Heart right ventricle (tissue), 16 donors: ENCODE data around the gene COL26A1. TPM values are rescaled to one million over a fixed set of nuclear protein-coding genes. Genes with fewer than 3 reads are reported as not detected.
"Not testable (repeated sequence)": the region's sequence is repeated elsewhere in the genome, so short reads cannot be mapped to it uniquely, and the experiment has no call there.

Source experiments
- ATAC-seq, 8 donors: fragments of 200-7000 bp; cut with Tn5 transposase; one replicate each; pipeline ENCODE4 v1.9.1; 2020; ENCODE audit warnings: mild to moderate bottlenecking in 8 of 8, moderate library complexity in 8 of 8, moderate number of reproducible peaks in 1 of 8
- DNase-seq, 2 donors: peaks; one replicate each; pipeline ENCODE4 v3.0.0-alpha.2; 2020
- H3K27ac ChIP-seq, 10 donors: fragments of 200-600 bp; sonication (generic) in 2 of 10; one replicate each; pipeline versions ENCODE4 v1.5.0 to v1.8.0; 2020 to 2022; ENCODE audit warnings: mild to moderate bottlenecking in 3 of 10
- H3K27me3 ChIP-seq, 7 donors: fragments of 200-600 bp; one replicate each; pipeline ENCODE4 v1.8.0; 2021 to 2022; ENCODE audit warnings: mild to moderate bottlenecking in 2 of 7
- H3K36me3 ChIP-seq, 9 donors: fragments of 200-600 bp; sonication (generic) in 1 of 9; one replicate each; pipeline versions ENCODE4 v1.5.0 to v1.8.0; 2020 to 2022; ENCODE audit warnings: mild to moderate bottlenecking in 2 of 9
- H3K4me1 ChIP-seq, 9 donors: fragments of 200-600 bp; sonication (generic) in 1 of 9; one replicate each; pipeline versions ENCODE4 v1.5.0 to v1.8.0; 2020 to 2022; ENCODE audit warnings: mild to moderate bottlenecking in 4 of 9
- H3K4me3 ChIP-seq, 10 donors: fragments of 200-600 bp; sonication (generic) in 2 of 10; one replicate each; pipeline versions ENCODE4 v1.5.0 to v1.8.0; 2020 to 2022; ENCODE audit warnings: mild to moderate bottlenecking in 7 of 10, moderate library complexity in 2 of 10
- H3K9me3 ChIP-seq, 11 donors: fragments of 200-600 bp in 10 of 11; sonication (generic) in 2 of 11; one replicate each; pipeline versions ENCODE4 v1.5.0 to v1.8.0; 2013 to 2022; ENCODE audit warnings: mild to moderate bottlenecking in 2 of 11, control low read depth in 1 of 11, moderate library complexity in 1 of 11
- WGBS, 2 donors: extraction: QIAGEN DNeasy Blood & Tissue Kit; methylation state at CpG; one replicate each; pipeline ENCODE4 v1.1.7; 2013; ENCODE audit warnings: inconsistent platforms in 1 of 2; 5-methylcytosine and 5-hydroxymethylcytosine counted together
- intact Hi-C, 10 donors: fragments of 100-400 bp; cut with DNase I; formaldehyde crosslinking; loops; one replicate each; pipeline versions ENCODE4 v1.11.1 to v1.14.2; 2022
- polyA plus RNA-seq, 2 donors: library from polyadenylated mRNA; stranded (reverse); fragments of 200-250 nt; gene quantifications; one replicate each; pipeline ENCODE4 v1.2.3, GENCODE V29; 2013
- total RNA-seq, 10 donors: library from RNA; stranded (reverse); fragmentation: NEBNext Ultra II Directional in 3 of 10; extraction: Animal tissue kit (Norgen Biotek cat#: 25700) in 3 of 10; gene quantifications; one replicate each; pipeline versions ENCODE4 v1.2.1 to v1.2.4, GENCODE V29; 2021 to 2023
- TF ChIP-seq, protein P1 (sequence below), 9 donors: fragments of 200-600 bp; sonication (generic) in 2 of 9; IDR thresholded peaks; one replicate each; pipeline versions ENCODE4 v1.5.0 to v1.8.0; 2021 to 2022; ENCODE audit warnings: antibody characterized with exemption in 9 of 9, mild to moderate bottlenecking in 5 of 9, moderate library complexity in 1 of 9
- donor health status: Arrhythmogenic right ventricular cardiomyopathy.
- donor health status: ischemic (EF 13 %, LVEDD 7.1; RV severe dilation, severe dysfunction).
- donor health status: healthy with polysubstance abuse.
- donor health status: DM: no; HTN: yes; CAD: no.
- donor health status: DM: no; HTN: no; CAD: no.
- donor health status: ischemic (EF 25% LVEDD 6.9; RV normal size, moderate dysfunction).
- donor health status: ischemic (EF 25% LVEDD 5.7; RV mildly dilated, moderate dysfunction).
- donor health status: healthy.
- donor health status: DM: yes; HTN: yes; CAD: no.
- donor health status: Ischemic cardiomyopathy.
- donor health status: ischemic (EF 35%, LVEDD 5.7; RV mildly dilated, moderate dysfunction).
- donor health status: nonischemic (EF 11% LVEDD 7.7; RV severe dilation, severe dysfunction).
- donor health status: DM: yes; HTN: yes; CAD: no.
- donor health status: PGD.
- donor health status: ischemic (EF 29% LVEDD 5.4; RV normal size, mild dysfunction).
- donor health status: nonischemic (EF 23%, LVEDD 6.1; RV moderate dilation, normal function).

COL26A1 gene
- total and polyA plus RNA-seq, 12 donors: 0.07 to 0.50 TPM; not detected in 10

DNA sequence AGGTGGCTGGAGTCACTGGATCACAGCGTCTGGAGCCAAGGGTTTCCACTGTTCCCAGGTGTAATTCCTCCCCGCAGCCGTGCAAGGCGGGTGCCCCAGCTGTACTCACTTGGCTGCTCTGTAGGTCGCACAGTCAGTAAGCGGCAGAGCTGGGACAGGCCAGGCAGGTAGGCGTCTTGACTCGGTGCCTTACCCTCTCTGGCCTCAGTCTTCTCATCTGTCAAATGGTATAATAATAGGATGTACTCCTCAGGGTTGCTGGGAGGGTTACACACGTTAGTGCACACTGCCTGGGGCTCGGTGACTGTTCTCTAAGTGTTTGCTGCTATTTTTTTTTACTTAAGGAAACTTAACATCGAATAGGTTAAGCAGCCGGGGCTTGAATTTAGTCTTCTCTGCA, 239.4 kb downstream of the COL26A1 start:
- Histone ChIP-seq H3K4me1 (peaks cover 0 to 15% (median 4%) of the 10 kb centered on the region in 9 donors), H3K4me3 (no peak overlapping the region), H3K36me3 (no peaks in the 10 kb centered on the region), H3K9me3 (no peaks in the 10 kb centered on the region), H3K27ac (no peak overlapping the region), H3K27me3 (peaks cover 0 to 12% (median 0%) of the 10 kb centered on the region in 7 donors)
- 57 to 60% methylated on average over 12 of the region's 12 CpGs for WGBS, 2 donors
- TF ChIP-seq, protein P1, sequence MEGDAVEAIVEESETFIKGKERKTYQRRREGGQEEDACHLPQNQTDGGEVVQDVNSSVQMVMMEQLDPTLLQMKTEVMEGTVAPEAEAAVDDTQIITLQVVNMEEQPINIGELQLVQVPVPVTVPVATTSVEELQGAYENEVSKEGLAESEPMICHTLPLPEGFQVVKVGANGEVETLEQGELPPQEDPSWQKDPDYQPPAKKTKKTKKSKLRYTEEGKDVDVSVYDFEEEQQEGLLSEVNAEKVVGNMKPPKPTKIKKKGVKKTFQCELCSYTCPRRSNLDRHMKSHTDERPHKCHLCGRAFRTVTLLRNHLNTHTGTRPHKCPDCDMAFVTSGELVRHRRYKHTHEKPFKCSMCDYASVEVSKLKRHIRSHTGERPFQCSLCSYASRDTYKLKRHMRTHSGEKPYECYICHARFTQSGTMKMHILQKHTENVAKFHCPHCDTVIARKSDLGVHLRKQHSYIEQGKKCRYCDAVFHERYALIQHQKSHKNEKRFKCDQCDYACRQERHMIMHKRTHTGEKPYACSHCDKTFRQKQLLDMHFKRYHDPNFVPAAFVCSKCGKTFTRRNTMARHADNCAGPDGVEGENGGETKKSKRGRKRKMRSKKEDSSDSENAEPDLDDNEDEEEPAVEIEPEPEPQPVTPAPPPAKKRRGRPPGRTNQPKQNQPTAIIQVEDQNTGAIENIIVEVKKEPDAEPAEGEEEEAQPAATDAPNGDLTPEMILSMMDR (IDR thresholded peaks at IDR 0.05): no peak
- intact Hi-C loops: loop anchor here (1.0 to 10.0 kb wide), 11 partner anchors 203 to 673 kb away; partner anchors contain the start of gene CUX1 (in 1 of the 10)
- ATAC-seq: no peak
- no peak for DNase-seq

DNA sequence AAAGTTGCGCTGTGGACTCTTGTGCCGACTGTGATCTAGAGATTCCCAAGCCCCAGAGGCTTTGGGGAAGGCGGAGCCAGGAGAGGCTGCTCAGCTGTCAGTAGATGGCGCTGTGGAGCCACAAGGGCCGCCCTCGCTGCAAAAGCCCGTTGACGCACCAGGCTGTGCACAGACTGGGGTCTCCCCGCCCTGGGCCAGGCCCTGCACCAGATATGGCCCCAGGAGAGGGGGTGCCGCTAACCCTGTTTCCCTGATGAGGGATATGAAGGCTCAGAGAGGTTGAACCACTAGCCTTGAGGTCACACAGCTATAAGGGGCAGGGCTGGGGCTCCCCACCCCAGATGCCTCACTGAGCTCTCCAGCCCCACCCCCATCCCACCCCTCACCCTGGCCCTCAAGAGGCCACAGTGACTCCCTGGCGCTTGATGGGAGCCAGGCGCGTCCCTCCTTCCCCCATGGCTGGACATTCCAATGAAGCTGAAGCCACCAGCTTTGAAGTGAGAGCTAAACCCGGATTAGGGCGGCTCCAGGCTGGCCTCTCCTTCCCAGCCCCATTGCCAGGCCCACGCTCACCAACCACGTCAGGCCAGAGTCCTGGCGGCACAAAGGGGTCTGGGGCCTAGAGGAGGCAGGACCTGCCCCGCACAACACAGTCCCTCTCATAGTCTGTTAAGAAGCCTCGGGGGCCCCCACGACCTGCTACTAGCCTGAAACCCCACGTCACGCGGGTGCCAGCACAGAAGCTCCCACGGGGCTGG, 240.0 kb downstream of the COL26A1 start:
- Histone ChIP-seq H3K4me3 (no peak overlapping the region), H3K27ac (no peak overlapping the region), H3K36me3 (no peaks in the 10 kb centered on the region), H3K9me3 (no peaks in the 10 kb centered on the region), H3K4me1 (peaks cover 0 to 15% (median 4%) of the 10 kb centered on the region in 9 donors), H3K27me3 (peaks cover 0 to 12% (median 0%) of the 10 kb centered on the region in 7 donors)
- ATAC-seq: peak; percentile 84 to 92 (median 88)
- WGBS, 2 donors: 35 to 40% methylated on average over 25 of the region's 25 CpGs
- TF ChIP-seq, protein P1 (IDR thresholded peaks at IDR 0.05): peak; percentile 78 to 97 (median 90)
- intact Hi-C loops: loop anchor here (1.0 to 10.0 kb wide), 11 partner anchors 202 to 672 kb away; partner anchors contain the start of gene CUX1 (in 1 of the 10)
- DNase-seq: peak; percentile 77 to 79

DNA sequence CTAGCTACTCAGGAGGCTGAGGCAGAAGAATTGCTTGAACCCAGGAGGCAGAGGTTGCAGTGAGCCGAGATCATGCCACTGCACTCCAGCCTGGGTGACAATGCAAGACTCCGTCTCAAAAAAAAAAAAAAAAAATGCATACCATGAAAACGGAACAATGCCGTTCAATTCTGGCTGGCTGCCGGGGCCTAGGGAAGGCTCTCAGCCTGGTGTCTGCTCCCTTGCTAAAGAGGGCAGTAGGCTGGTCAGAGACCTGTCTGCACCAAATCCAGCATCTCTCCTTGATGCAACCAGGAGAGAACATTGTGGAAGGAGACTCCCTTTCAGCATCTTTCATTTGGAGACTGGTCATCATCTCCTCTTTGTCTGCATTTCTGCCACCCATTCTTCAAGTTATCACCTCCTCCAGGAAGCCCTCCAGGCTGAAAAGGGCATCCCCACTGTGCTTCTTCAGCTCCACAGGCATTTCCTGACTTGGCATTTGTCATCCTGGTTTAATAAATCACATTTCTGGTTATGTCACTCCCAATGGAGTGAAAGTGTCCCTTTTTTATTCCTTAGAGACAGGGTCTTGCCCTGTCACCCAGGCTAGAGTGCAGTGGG, 241.8 kb downstream of the COL26A1 start:
- Histone ChIP-seq H3K4me3 (no peak overlapping the region), H3K9me3 (no peaks in the 10 kb centered on the region), H3K27ac (no peak overlapping the region), H3K4me1 (peaks cover 0 to 9% (median 4%) of the 10 kb centered on the region in 9 donors), H3K36me3 (no peaks in the 10 kb centered on the region), H3K27me3 (peaks cover 0 to 12% (median 0%) of the 10 kb centered on the region in 7 donors)
- DNase-seq (no peak), ATAC-seq (no peak)
- 57 to 77% methylated on average over 5 of the region's 5 CpGs for WGBS, 2 donors
- intact Hi-C loops: loop anchor here in 9 of 10 donors (5.0 to 10.0 kb wide), 9 partner anchors 200 to 670 kb away; partner anchors contain the start of gene CUX1 (in 1 of the 9)
- TF ChIP-seq, protein P1 (IDR thresholded peaks at IDR 0.05): no peak

DNA sequence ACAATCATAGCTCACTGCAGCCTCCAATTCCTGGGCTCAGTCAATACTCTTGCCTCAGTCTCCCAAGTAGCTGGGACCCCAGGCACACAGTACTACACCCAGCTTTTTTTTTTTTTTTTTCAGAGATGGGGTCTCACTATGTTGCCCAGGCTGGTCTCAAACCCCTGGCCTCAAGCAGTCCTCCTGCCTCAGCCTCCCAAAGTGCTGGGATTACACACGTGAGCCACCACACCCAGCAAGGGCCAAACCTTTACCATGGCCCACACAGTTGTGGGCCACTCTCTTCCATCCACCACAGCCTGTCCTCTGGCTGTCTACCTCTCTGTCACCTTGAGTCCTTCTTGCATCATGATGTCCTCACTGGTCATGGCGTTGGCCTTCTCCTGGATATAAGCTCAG, 242.3 kb downstream of the COL26A1 start:
- WGBS, 2 donors: 87 to 89% methylated on average over 2 of the region's 2 CpGs
- H3K4me1 ChIP-seq, H3K4me3 ChIP-seq, ATAC-seq, H3K36me3 ChIP-seq, H3K27ac ChIP-seq, H3K9me3 ChIP-seq, DNase-seq: not testable (repeated sequence)
- H3K27me3 ChIP-seq: peaks cover 0 to 12% (median 0%) of the 10 kb centered on the region in 7 donors
- intact Hi-C loops: loop anchor here in 9 of 10 donors (5.0 to 10.0 kb wide), 10 partner anchors 77 to 670 kb away; partner anchors contain the start of gene CUX1 (in 1 of the 9)
